Stimulated activated CD4-positive, alpha-beta T cell treated with anti-CD3 and anti-CD28 coated beads, Interleukin-15, amount 100 ng/mL, for 1 hour (primary cell): ENCODE measurements around the gene SLC35C1.
"Not testable (repeated sequence)": the region's sequence is repeated elsewhere in the genome, so short reads cannot be mapped to it uniquely, and the experiment has no call there.

Experiments used
- DNase-seq, 2 donors: peaks; one replicate each; pipeline ENCODE4 v3.0.0-alpha.2; 2020; ENCODE audit warnings: low read depth in 1 of 2, low spot score in 1 of 2

SLC35C1 gene

DNA sequence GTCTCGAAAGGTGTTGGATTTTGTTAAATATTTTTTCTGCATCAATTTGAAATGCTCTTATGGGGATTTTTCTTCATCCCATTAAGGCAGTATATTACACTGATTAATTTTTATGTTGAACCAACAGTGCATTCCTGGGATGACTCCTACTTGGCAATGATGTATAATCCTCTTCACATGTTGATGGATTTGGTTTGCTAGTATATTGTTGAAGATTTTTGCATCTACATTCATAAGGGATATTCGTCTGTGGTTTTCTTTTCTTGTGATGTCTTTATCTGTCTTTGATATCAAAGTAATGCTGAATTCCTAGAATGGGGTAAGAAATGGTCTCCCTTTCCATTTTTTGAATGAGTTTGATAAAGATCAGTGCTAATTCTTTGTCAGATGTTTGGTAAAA is 18.7 kb upstream of the SLC35C1 start:
- no peak for DNase-seq

- no peak for DNase-seq
These were observed 16.1 kb upstream of the SLC35C1 start for GRCh38 chr11:45788887-45789286.

GRCh38 chr11:45791524-45791923 is 13.4 kb upstream of the SLC35C1 start:
- DNase-seq = no peak

GRCh38 chr11:45794169-45794568 is 10.8 kb upstream of the SLC35C1 start:
- no peak for DNase-seq

GRCh38 chr11:45795379-45795778 is 9.6 kb upstream of the SLC35C1 start:
- DNase-seq = no peak

- DNase-seq = no peak
These were observed 8.5 kb upstream of the SLC35C1 start for GRCh38 chr11:45796461-45796861.

GRCh38 chr11:45798793-45799441 is 6.0 kb upstream of the SLC35C1 start:
- no peak for DNase-seq

GRCh38 chr11:45799562-45799961 is 5.4 kb upstream of the SLC35C1 start:
- no peak for DNase-seq

GRCh38 chr11:45800261-45800660 is 4.7 kb upstream of the SLC35C1 start:
- no peak for DNase-seq

- no peak for DNase-seq
These were observed 3.1 kb upstream of the SLC35C1 start for GRCh38 chr11:45801723-45802315.

DNA sequence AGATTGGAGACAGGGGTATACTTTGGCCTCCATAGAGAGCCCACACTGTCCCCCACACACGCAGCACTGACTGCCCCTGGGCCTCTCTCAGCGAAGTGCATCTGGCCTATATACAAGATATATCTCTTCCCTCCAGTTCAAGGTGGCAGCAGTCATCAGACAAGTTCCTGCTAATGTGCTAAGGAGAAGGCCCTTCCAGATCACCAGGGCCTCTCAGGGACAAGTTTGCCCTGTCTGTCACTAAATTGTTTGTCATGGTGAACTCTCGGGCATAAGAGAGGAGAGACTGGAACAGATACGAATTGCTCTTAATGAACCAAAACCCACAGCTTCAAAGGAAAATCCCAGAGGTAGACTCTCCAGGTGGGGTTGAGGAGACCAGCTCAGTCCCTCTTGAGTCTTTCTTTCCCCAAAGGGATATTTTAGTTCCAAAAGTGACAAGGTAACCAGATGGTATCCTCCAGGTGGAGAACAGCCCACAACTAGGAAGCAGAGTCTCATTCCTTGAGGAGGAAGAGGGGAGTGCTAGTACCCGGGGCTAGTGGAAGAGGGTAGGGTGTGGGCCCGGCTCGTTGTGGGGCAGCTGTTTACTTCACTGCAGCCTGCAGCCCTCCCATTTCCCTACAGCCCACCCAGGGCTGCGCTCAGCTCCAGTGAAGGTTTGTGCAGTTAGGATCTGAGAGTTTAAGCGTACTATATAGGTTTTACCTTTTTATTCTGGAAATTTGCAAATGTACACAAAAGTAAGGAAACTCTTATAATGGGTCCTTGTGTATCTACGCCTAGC is 2.2 kb upstream of the SLC35C1 start:
- no peak for DNase-seq

DNA sequence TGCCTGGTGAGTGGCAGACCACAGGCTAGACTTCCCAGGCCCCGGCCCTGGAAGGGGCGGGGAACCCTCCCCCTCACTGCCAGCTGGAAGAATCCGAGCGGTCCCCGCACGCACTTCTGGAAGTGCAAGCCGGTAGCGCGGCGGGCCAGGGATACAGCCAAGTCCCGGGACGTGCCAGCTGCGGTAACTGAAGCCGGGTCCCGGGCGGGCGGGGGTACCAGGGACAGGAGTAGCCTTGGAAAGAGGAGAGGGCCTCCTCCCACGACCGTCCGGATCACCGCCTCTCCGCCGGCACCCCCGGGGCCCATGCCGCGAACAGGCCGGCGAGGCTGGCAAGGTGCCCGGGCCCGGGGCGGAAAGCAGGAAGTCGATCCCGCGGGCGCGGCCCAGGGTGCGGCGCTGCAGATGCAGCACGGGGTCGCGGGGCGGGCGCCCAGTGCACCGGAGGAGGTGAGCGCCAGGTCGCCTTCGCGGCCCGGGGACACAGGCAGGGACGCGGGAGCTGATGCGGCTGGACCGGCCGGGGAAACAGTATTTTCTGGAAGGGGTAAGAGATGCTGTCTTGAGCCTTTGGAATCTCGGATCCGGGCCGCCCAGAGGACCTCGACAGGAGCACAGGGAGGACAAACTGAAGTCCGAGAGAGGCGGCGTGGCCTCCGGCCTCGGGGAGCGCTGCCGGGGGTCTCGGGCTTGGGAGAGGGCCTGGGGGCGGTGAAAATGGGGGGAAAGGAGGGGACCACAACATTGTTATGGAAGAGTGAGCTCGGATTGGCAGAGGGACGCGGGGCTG is 783 bp upstream of the SLC35C1 start:
- DNase-seq = peak; percentile 53 to 54

DNA sequence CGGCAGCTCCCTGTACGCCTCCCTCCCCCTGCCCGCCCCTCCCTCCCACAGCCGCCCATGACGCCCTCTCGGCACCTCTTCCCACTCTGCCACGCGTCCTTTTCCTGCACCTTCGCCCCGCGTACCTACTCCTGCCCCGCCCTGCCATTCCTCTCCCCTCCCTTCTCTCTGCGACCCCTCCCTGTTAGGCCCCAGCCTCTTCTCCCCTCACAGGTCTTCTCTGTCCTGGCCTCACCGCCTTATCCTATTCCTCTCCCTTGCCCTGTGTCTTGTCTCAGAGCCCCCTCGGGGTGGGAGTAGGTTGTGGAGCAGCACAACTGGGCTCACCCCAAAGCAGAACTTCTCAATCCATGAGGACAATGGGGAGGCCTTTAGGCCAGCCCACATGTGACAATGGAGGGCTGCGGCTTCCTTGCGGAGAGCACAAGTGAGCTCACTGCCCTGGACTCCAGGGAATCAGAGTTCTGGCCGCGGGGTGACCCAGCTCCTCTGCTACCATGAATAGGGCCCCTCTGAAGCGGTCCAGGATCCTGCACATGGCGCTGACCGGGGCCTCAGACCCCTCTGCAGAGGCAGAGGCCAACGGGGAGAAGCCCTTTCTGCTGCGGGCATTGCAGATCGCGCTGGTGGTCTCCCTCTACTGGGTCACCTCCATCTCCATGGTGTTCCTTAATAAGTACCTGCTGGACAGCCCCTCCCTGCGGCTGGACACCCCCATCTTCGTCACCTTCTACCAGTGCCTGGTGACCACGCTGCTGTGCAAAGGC is 539 bp downstream of the SLC35C1 start:
- DNase-seq = no peak

- no peak for DNase-seq
These were observed 1.4 kb downstream of the SLC35C1 start for GRCh38 chr11:45806072-45806933.

DNA sequence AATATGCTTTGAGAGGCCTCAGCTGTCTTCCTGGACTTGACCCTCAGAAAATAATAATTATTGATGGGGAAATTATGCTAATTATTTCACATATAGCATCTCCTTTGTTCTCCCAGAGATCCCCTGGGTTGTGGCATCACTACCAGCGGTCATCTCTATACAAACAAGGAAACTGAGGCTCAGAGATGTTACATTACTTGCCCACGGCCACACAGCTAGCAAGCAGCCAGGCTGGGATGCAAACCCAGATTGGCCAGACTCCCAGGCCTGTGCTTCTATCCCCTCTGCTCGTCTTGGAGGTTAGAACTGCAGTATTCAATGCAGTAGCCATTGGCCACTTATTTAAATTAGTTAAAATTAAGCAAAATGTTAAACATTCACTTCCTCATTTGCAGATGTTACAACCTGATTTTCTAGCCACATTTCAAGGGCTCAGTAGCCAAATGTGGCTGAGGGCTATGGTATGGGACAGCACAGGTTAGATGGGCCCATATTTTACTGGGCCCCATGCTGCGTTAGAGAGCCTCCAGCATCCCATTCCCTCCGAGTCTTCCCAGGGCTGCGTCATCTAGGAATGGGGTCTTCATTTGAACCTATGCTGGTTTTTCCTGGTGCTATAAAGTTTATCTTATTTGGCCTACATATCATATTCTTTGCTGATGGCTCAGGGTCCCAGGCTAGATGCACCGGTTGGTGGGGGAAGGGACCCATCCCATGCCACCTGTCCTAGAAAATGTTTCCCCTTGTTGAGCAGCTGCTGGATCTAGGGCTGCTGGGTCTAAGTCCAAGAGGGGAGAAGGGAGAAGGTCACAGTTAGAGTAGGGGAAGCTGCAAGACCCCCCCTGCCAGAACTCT is 2.2 kb downstream of the SLC35C1 start:
- DNase-seq = no peak

- no peak for DNase-seq
These were observed 2.9 kb downstream of the SLC35C1 start for GRCh38 chr11:45807792-45808238.

GRCh38 chr11:45808427-45808826 is 3.5 kb downstream of the SLC35C1 start:
- not testable (repeated sequence) for DNase-seq

GRCh38 chr11:45809456-45810395 is 4.8 kb downstream of the SLC35C1 start:
- DNase-seq = no peak
